H1 (cell line): ENCODE results near the gene SLC17A5. TPM values are rescaled to one million over a fixed set of nuclear protein-coding genes. Genes with fewer than 3 reads are reported as not detected.

Experiments used
- CTCF ChIA-PET: fragments of 300-600 bp; sonication (Branson Sonifier 250); formaldehyde crosslinking; loops from one replicate; lab custom pipeline; 2021; ENCODE audit not compliant: partially characterized antibody; lab: Charles Lee
- POLR2A ChIA-PET: fragments of 300-600 bp; sonication (Branson Sonifier 250); formaldehyde crosslinking; loops from one replicate; lab custom pipeline; 2021; ENCODE audit warnings: inconsistent platforms; ENCODE audit not compliant: partially characterized antibody; lab: Charles Lee
- DNase-seq, 2 experiments: peaks; one replicate each; pipeline versions ENCODE4 v3.0.0 to v3.0.0-alpha.2; 2010 to 2022; ENCODE audit warnings: low spot score in 2 of 2, low read depth in 1 of 2, mixed read lengths in 1 of 2
- FAIRE-seq: peaks from 2 replicates; lab custom pipeline; 2011; peaks lifted over from hg19 to GRCh38; lab: Jason Lieb, UNC
- H2AFZ ChIP-seq: 2 replicates; pipeline ENCODE4 v1.8.1; 2012; ENCODE audit warnings: low read length, inconsistent platforms
- H2AK5ac ChIP-seq: 2 replicates; pipeline ENCODE4 v1.6.1; 2013; ENCODE audit warnings: low read depth, low read length
- H2BK120ac ChIP-seq: replicated peaks from 2 replicates; pipeline ENCODE3; 2013; ENCODE audit warnings: low read depth, low read length, inconsistent platforms
- H2BK12ac ChIP-seq: 2 replicates; pipeline ENCODE4 v1.6.1; 2013; ENCODE audit warnings: low read depth, low read length
- H2BK15ac ChIP-seq: 2 replicates; pipeline ENCODE4 v1.6.1; 2013; ENCODE audit warnings: low read length
- H2BK20ac ChIP-seq: 2 replicates; pipeline ENCODE4 v1.6.1; 2013; ENCODE audit warnings: low read length
- H2BK5ac ChIP-seq: 2 replicates; pipeline ENCODE4 v1.6.1; 2013; ENCODE audit warnings: low read depth, low read length
- H3K14ac ChIP-seq: 2 replicates; pipeline ENCODE4 v1.6.1; 2013; ENCODE audit warnings: inconsistent platforms; ENCODE audit not compliant: insufficient read length
- H3K18ac ChIP-seq: 2 replicates; pipeline ENCODE4 v1.6.1; 2013; ENCODE audit warnings: low read length; ENCODE audit errors: extremely low read depth
- H3K23ac ChIP-seq: 2 replicates; pipeline ENCODE4 v1.6.1; 2013; ENCODE audit warnings: inconsistent platforms; ENCODE audit not compliant: insufficient read length
- H3K23me2 ChIP-seq: 2 replicates; pipeline ENCODE4 v1.6.1; 2013; ENCODE audit warnings: low read depth, low read length
- H3K27ac ChIP-seq: 2 replicates; pipeline ENCODE4 v1.6.1; 2011; ENCODE audit warnings: low read depth, low read length, inconsistent platforms
- H3K27me3 ChIP-seq, 4 experiments: replicated peaks in 1 of 4; 1 replicate in 1 of 4; 2 replicates in 3 of 4; pipeline versions ENCODE4 v1.6.1 to v1.8.1; 2011 to 2013; ENCODE audit warnings: low read length in 3 of 4, mild to moderate bottlenecking in 3 of 4, inconsistent platforms in 2 of 4, mixed read lengths in 2 of 4, moderate library complexity in 1 of 4; ENCODE audit not compliant: control insufficient read depth in 3 of 4, insufficient read depth in 3 of 4; ENCODE audit errors: extremely low read depth in 1 of 4
- H3K36me3 ChIP-seq, 4 experiments: 2 replicates each; pipeline versions ENCODE4 v1.6.1 to v1.8.1; 2011 to 2013; ENCODE audit warnings: mild to moderate bottlenecking in 4 of 4, low read length in 3 of 4, moderate library complexity in 2 of 4, control low read depth in 1 of 4, inconsistent platforms in 1 of 4; ENCODE audit not compliant: insufficient read depth in 4 of 4, control insufficient read depth in 2 of 4
- H3K4ac ChIP-seq: replicated peaks from 2 replicates; pipeline ENCODE3; 2013; ENCODE audit warnings: low read length, low read depth, mixed read lengths, inconsistent platforms; ENCODE audit not compliant: insufficient read length
- H3K4me1 ChIP-seq, 4 experiments: replicated peaks in 1 of 4; 1 replicate in 1 of 4; 2 replicates in 3 of 4; pipeline versions ENCODE4 v1.6.1 to v1.8.1; 2011 to 2013; ENCODE audit warnings: low read length in 3 of 4, inconsistent platforms in 2 of 4, mixed read lengths in 1 of 4; ENCODE audit not compliant: insufficient read depth in 4 of 4, control insufficient read depth in 3 of 4
- H3K4me2 ChIP-seq, 2 experiments: 2 replicates each; pipeline versions ENCODE4 v1.6.1 to v1.8.1; 2011 to 2013; ENCODE audit warnings: low read depth in 2 of 2, low read length in 2 of 2, control low read depth in 1 of 2, inconsistent platforms in 1 of 2, mild to moderate bottlenecking in 1 of 2; ENCODE audit not compliant: insufficient read depth in 1 of 2
- H3K4me3 ChIP-seq, 4 experiments: fragments of 200-600, 300-600 bp in 1 of 4; sonication (generic), shearing (Covaris generic), sonication (Bioruptor Twin) in 1 of 4; 2 replicates each; pipeline versions ENCODE4 v1.5.1 to v1.8.1; 2011 to 2016; ENCODE audit warnings: low read length in 4 of 4, low read depth in 3 of 4, control low read depth in 2 of 4, inconsistent platforms in 2 of 4, mild to moderate bottlenecking in 2 of 4, mixed read lengths in 1 of 4, moderate library complexity in 1 of 4; ENCODE audit not compliant: insufficient read depth in 2 of 4; ENCODE audit errors: extremely low read depth in 1 of 4
- H3K56ac ChIP-seq: replicated peaks from 2 replicates; pipeline ENCODE3; 2013; ENCODE audit warnings: low read depth, mild to moderate bottlenecking, mixed read lengths, low read length, inconsistent platforms; ENCODE audit not compliant: insufficient read length
- H3K79me1 ChIP-seq: 2 replicates; pipeline ENCODE4 v1.6.1; 2013; ENCODE audit warnings: low read depth, low read length, control low read depth
- H3K79me2 ChIP-seq, 2 experiments: 2 replicates each; pipeline versions ENCODE4 v1.6.1 to v1.8.1; 2012 to 2013; ENCODE audit warnings: low read length in 2 of 2, mild to moderate bottlenecking in 2 of 2, inconsistent platforms in 1 of 2; ENCODE audit not compliant: insufficient read depth in 2 of 2, control insufficient read depth in 1 of 2
- H3K9ac ChIP-seq, 4 experiments: replicated peaks in 1 of 4; 1 replicate in 1 of 4; 2 replicates in 3 of 4; pipeline versions ENCODE4 v1.6.1 to v1.8.1; 2011 to 2013; ENCODE audit warnings: low read depth in 3 of 4, low read length in 3 of 4, control low read depth in 2 of 4, mild to moderate bottlenecking in 2 of 4, moderate library complexity in 2 of 4, inconsistent platforms in 1 of 4; ENCODE audit errors: extremely low read depth in 1 of 4
- H3K9me3 ChIP-seq, 2 experiments: 2 replicates each; pipeline versions ENCODE4 v1.6.1 to v1.8.1; 2012 to 2013; ENCODE audit warnings: mild to moderate bottlenecking in 2 of 2, moderate library complexity in 2 of 2, control low read depth in 1 of 2, inconsistent platforms in 1 of 2, low read depth in 1 of 2, low read length in 1 of 2, mixed read lengths in 1 of 2; ENCODE audit not compliant: insufficient read depth in 2 of 2
- H4K20me1 ChIP-seq, 2 experiments: replicated peaks in 1 of 2; 2 replicates each; pipeline versions ENCODE3 to v1.8.1; 2011 to 2013; ENCODE audit warnings: inconsistent platforms in 2 of 2, low read length in 2 of 2, mild to moderate bottlenecking in 1 of 2; ENCODE audit not compliant: insufficient read depth in 2 of 2, control insufficient read depth in 1 of 2
- H4K5ac ChIP-seq: 2 replicates; pipeline ENCODE4 v1.6.1; 2013; ENCODE audit warnings: low read length, low read depth, mixed read lengths, inconsistent platforms; ENCODE audit not compliant: insufficient read length
- H4K8ac ChIP-seq: 2 replicates; pipeline ENCODE4 v1.8.0; 2013; ENCODE audit warnings: mild to moderate bottlenecking, moderate library complexity, low read length, inconsistent platforms; ENCODE audit not compliant: insufficient read depth; ENCODE audit errors: extremely low read depth
- H4K91ac ChIP-seq: replicated peaks from 2 replicates; pipeline ENCODE3; 2013; ENCODE audit warnings: low read length, mixed read lengths, inconsistent platforms; ENCODE audit not compliant: insufficient read length
- BRCA1 ChIP-seq: IDR thresholded peaks from 2 replicates; pipeline ENCODE4 v1.6.1; 2012; ENCODE audit warnings: low read depth, low read length, improper control_type of control experiment
- CHD2 ChIP-seq: IDR thresholded peaks from 2 replicates; pipeline ENCODE4 v1.6.1; 2012; ENCODE audit warnings: low read length, improper control_type of control experiment
- KDM1A ChIP-seq: fragments of 200-600, 300-600 bp; sonication (generic); IDR thresholded peaks from 2 replicates; pipeline ENCODE4 v1.7.1; 2016; ENCODE audit warnings: mild to moderate bottlenecking, low read length, borderline replicate concordance
- KDM4A ChIP-seq: IDR thresholded peaks from one replicate; pipeline ENCODE4 v1.7.1; 2012; ENCODE audit warnings: low read depth, mild to moderate bottlenecking, moderate library complexity, low read length, inconsistent platforms; ENCODE audit not compliant: severe bottlenecking
- RFX5 ChIP-seq: IDR thresholded peaks from 2 replicates; pipeline ENCODE4 v1.6.1; 2011; ENCODE audit warnings: low read depth, low read length, improper control_type of control experiment, borderline replicate concordance
- SIN3A ChIP-seq, 2 experiments: IDR thresholded peaks in 1 of 2; conservative IDR thresholded peaks in 1 of 2; 2 replicates each; pipeline ENCODE4 v1.6.1; 2011 to 2012; ENCODE audit warnings: low read length in 2 of 2, improper control_type of control experiment in 1 of 2, low read depth in 1 of 2, mild to moderate bottlenecking in 1 of 2
- SP1 ChIP-seq: IDR thresholded peaks from 2 replicates; pipeline ENCODE4 v1.6.1; 2011; ENCODE audit warnings: low read depth, low read length
- SP4 ChIP-seq: IDR thresholded peaks from 2 replicates; pipeline ENCODE4 v1.6.1; 2012; ENCODE audit warnings: low read length, inconsistent platforms
- ZNF274 ChIP-seq: IDR thresholded peaks from 2 replicates; pipeline ENCODE4 v1.7.0; 2012; ENCODE audit warnings: low read length, borderline replicate concordance; ENCODE audit errors: extremely low read depth
- WGBS, 2 experiments: shearing (Covaris generic) in 1 of 2; methylation state at CpG; one replicate each; pipeline versions ENCODE4 v1.1.6 to v1.1.7; 2013 to 2015; ENCODE audit warnings: low lambda C conversion rate in 2 of 2, mixed read lengths in 2 of 2, inconsistent platforms in 1 of 2, low coverage in 1 of 2, missing lambda C conversion rate in 1 of 2; ENCODE audit not compliant: insufficient replicate concordance in 2 of 2, insufficient coverage in 1 of 2, insufficient read length in 1 of 2; ENCODE audit errors: extremely low coverage in 1 of 2, missing lambda C conversion rate in 1 of 2; 5-methylcytosine and 5-hydroxymethylcytosine counted together
- polyA plus RNA-seq, 7 experiments: library from polyadenylated mRNA; depleted of rRNA in 3 of 7; stranded (reverse) in 5 of 7; unstranded in 2 of 7; fragments of >200 nt in 5 of 7; fragments of 200-250 nt in 2 of 7; gene quantifications; 1 replicate in 5 of 7; 2 replicates in 1 of 7; 4 replicates in 1 of 7; pipeline versions ENCODE4 v1.2.1 to v1.2.3, GENCODE V29; 2011 to 2013; ENCODE audit warnings: missing spikeins in 2 of 7, mixed read lengths in 2 of 7
- total RNA-seq: library from RNA; stranded (reverse); fragmentation: NEBNext Ultra II Directional; extraction: Animal tissue kit (Norgen Biotek cat#: 25700); gene quantifications from 2 replicates; pipeline ENCODE4 v1.2.1, GENCODE V29; 2021
- TF ChIP-seq, protein P1 (sequence below): IDR thresholded peaks from 2 replicates; pipeline ENCODE4 v1.6.1; 2012; ENCODE audit warnings: inconsistent platforms

Gene SLC17A5
- total and polyA plus RNA-seq, 2 of the 8 experiments (the other 6 are each of a cell fraction or from before 2014, with no cell fraction given): 11.0 to 11.9 TPM

DNA sequence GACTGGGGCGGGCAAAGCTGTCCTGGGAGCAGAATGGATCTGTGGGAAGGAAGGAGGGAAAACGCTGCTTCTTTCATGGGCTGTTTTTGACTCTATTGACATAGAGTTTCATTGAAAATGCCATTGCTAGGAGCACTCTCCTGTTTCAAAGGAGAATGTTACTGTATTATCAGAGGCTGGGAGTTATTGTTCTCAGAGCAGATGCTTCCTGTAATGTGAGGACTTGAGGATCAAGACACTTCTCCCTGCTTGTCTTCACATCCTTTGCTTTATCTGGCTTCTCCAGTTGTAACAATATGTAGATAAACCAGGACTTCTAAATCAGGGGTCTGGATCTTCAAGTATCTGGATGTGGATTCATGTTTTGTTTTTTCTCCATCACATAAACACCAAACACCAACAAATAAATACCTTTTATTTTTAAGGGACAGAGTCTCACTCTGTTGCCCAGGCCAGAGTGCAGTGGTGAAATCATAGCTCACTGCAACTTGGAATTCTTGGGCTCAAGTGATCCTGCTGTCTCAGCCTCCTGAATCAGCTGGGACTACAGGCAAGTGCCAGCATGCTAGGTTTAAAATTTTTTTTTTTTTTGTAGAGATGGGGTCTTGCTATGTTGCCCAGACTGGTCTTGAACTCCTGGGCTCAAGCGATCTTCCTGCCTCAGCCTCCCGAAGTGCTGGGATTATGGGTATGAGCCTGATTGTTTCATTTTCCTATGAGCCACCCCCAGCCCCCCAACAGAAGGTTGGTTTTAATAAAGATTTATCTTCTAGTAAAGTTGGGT, 46.1 kb upstream of the SLC17A5 start:
- Histone ChIP-seq H3K23me2 (peaks cover 5% of the 10 kb centered on the region), H3K79me2 (no peaks in the 10 kb centered on the region), H2BK12ac (no peak overlapping the region), H2BK20ac (no peak overlapping the region), H3K18ac (no peak overlapping the region), H3K4me1 (peaks cover 0 to 4% (median 0%) of the 10 kb centered on the region in 4 experiments; a peak in 3 of 7 replicates), H3K79me1 (no peaks in the 10 kb centered on the region), H4K91ac (no peak overlapping the region), H2BK15ac (no peak overlapping the region), H3K9ac (no peak overlapping the region), H3K9me3 (no peaks in the 10 kb centered on the region), H3K14ac (no peak overlapping the region), H4K8ac (no peak overlapping the region), H3K4me2 (no peak overlapping the region), H3K36me3 (no peaks in the 10 kb centered on the region), H2AFZ (no peak overlapping the region), H2BK5ac (no peak overlapping the region), H3K23ac (no peak overlapping the region), H4K20me1 (no peaks in the 10 kb centered on the region), H4K5ac (no peak overlapping the region), H3K4ac (no peak overlapping the region), H3K27me3 (no peaks in the 10 kb centered on the region; a peak in 2 of 7 replicates), H3K27ac (no peak overlapping the region), H2AK5ac (no peak overlapping the region), H3K4me3 (no peak overlapping the region), H3K56ac (no peak overlapping the region), H2BK120ac (no peak overlapping the region)
- WGBS, 2 experiments: 86% methylated on average over 4 of the region's 4 CpGs; no CpG with 5 or more reads in 1 of the 2 experiments
- TF ChIP-seq, protein P1, sequence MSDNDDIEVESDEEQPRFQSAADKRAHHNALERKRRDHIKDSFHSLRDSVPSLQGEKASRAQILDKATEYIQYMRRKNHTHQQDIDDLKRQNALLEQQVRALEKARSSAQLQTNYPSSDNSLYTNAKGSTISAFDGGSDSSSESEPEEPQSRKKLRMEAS: no peak
- no peak for TF ChIP-seq CHD2
- TF ChIP-seq SP4: no peak
- TF ChIP-seq RFX5: no peak
- no peak for TF ChIP-seq KDM1A
- no peak for TF ChIP-seq ZNF274
- TF ChIP-seq KDM4A: no peak
- TF ChIP-seq SIN3A (conservative IDR thresholded peaks at IDR 0.05 in 1 of 2, IDR thresholded peaks at IDR 0.05 in 1 of 2; ENCODE audit: low read depth in 1 of 2, low read length in 2 of 2): no peak
- no peak for TF ChIP-seq SP1
- no peak for TF ChIP-seq BRCA1
- DNase-seq (no peak), FAIRE-seq (no peak)
- ChIA-PET POLR2A (no interaction called here), CTCF (interaction anchor here (0.6 to 1.3 kb wide), 5 partner anchors 19 to 1521 kb away, joined by 3 to 5 read pairs (median 3); no protein-coding TSS in a partner anchor)
